ACC112 (cell line): ENCODE results near the gene NXPE4.

Source experiments
- H2AFZ ChIP-seq: fragments of 200-600 bp; sonication (generic); one replicate; pipeline ENCODE4 v1.6.0; 2017; ENCODE audit warnings: antibody characterized with exemption, low read length; ENCODE audit not compliant: unreplicated experiment
- H3K27ac ChIP-seq: fragments of 200-600 bp; sonication (generic); 2 replicates; pipeline ENCODE4 v1.5.1; 2014; ENCODE audit warnings: low read depth, mild to moderate bottlenecking, antibody characterized with exemption, low read length, moderate library complexity
- H3K27me3 ChIP-seq: fragments of 200-600 bp; sonication (generic); 2 replicates; pipeline ENCODE4 v1.6.1; 2014; ENCODE audit warnings: mild to moderate bottlenecking, antibody characterized with exemption, low read length, moderate library complexity, mixed read lengths; ENCODE audit not compliant: insufficient read depth
- H3K36me3 ChIP-seq: fragments of 200-600 bp; sonication (generic); 2 replicates; pipeline ENCODE4 v1.6.1; 2016; ENCODE audit warnings: mild to moderate bottlenecking, antibody characterized with exemption, low read length, moderate library complexity, mixed read lengths; ENCODE audit not compliant: insufficient read depth
- H3K4me1 ChIP-seq: fragments of 200-600 bp; sonication (generic); one replicate; pipeline ENCODE4 v1.6.1; 2016; ENCODE audit warnings: low read length, mixed read lengths; ENCODE audit not compliant: insufficient read depth, unreplicated experiment, control insufficient read depth
- H3K4me3 ChIP-seq: fragments of 200-600 bp; sonication (generic); 2 replicates; pipeline ENCODE4 v1.5.1; 2014; ENCODE audit warnings: mild to moderate bottlenecking, low read depth, low read length
- H3K79me2 ChIP-seq: fragments of 200-600 bp; sonication (generic); one replicate; pipeline ENCODE4 v1.6.0; 2016; ENCODE audit warnings: low read length; ENCODE audit not compliant: control insufficient read depth, unreplicated experiment, insufficient read depth

The NXPE4 gene

DNA sequence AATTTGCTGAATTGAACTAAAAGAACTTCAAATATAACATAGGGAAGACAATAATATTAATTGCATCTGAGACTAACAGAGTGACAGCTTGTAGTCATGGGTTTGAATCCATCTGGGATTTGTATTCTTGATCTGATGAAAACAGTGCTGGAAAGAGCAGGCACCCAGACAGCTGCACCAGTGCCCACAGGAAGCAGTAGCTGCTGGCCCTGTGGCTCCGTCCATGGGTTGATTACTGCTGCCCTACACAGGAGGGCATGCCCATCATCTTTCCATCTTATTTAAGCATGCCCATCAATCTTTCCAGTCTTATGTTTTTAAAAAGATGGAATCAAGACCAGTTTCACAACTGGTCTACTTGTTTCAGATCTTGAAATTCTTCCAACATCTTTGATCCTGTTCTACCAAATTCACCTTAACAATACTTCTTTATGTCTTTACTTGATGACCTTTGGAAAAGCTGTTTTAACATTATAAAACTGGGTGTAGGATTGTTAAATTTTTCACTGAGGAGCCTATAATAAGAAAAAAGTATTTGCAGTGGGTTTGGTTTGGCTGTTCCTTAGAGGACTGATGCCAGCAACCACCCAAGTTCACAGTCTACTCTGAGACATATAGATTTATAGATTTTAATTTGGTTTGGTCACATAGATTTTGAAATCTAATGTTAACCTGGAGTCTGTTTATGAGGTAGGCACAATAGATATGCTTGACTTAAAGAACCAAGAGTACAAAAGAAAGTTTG, 761 bp upstream of the NXPE4 start:
- H3K79me2 ChIP-seq = no peaks in the 10 kb centered on the region
- H3K36me3 ChIP-seq = no peaks in the 10 kb centered on the region
- no peak overlapping the region for H3K27ac ChIP-seq
- no peak overlapping the region for H2AFZ ChIP-seq
- H3K4me1 ChIP-seq = no peaks in the 10 kb centered on the region
- H3K27me3 ChIP-seq = no peaks in the 10 kb centered on the region
- H3K4me3 ChIP-seq = no peak overlapping the region

- Histone ChIP-seq H3K4me3 (no peak overlapping the region), H3K27me3 (no peaks in the 10 kb centered on the region), H3K4me1 (no peaks in the 10 kb centered on the region), H3K79me2 (no peaks in the 10 kb centered on the region), H2AFZ (no peak overlapping the region), H3K36me3 (no peaks in the 10 kb centered on the region), H3K27ac (no peak overlapping the region)
Measured at GRCh38 chr11:114594703-114595102, 883 bp downstream of the NXPE4 start.

DNA sequence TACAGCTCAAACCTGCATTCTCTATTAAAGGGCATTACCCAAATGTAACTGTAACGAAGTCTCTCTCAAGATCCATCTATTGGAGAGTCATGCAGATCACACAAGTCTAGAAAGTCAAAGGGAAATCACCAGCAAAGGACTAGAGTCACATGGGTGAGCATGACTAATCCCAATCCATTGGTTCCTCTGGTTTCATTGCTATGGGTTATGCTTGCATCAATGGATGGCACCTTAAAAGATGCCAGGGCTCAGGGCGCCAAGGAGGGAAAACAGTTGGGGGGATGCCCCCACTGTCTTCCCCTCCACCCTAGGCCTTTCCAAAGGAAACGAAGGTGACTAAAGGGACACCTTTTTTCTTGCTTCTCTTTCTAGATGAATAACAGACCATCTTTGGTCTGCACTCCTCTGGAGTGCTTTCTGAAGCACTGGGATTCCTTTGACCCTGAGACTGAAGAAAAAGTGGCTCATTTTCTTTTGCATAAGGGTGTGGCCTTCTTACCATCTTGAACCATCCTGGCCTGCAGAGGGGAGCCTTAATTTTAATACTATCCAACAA, 8.1 kb downstream of the NXPE4 start:
- Histone ChIP-seq H3K79me2 (no peaks in the 10 kb centered on the region), H3K27me3 (no peaks in the 10 kb centered on the region), H3K36me3 (no peaks in the 10 kb centered on the region), H3K4me1 (no peaks in the 10 kb centered on the region), H3K27ac (no peak overlapping the region), H3K4me3 (no peak overlapping the region), H2AFZ (no peak overlapping the region)

- no peak overlapping the region for H3K4me3 ChIP-seq
- H3K27ac ChIP-seq = no peak overlapping the region
- H3K79me2 ChIP-seq = no peaks in the 10 kb centered on the region
- no peaks in the 10 kb centered on the region for H3K27me3 ChIP-seq
- no peak overlapping the region for H2AFZ ChIP-seq
- no peaks in the 10 kb centered on the region for H3K4me1 ChIP-seq
- no peaks in the 10 kb centered on the region for H3K36me3 ChIP-seq
Measured at GRCh38 chr11:114586797-114587196, 8.8 kb downstream of the NXPE4 start.

GRCh38 chr11:114571712-114572111, 23.9 kb downstream of the NXPE4 start:
- no peak overlapping the region for H3K4me3 ChIP-seq
- no peaks in the 10 kb centered on the region for H3K4me1 ChIP-seq
- no peak overlapping the region for H2AFZ ChIP-seq
- no peaks in the 10 kb centered on the region for H3K79me2 ChIP-seq
- no peaks in the 10 kb centered on the region for H3K27me3 ChIP-seq
- no peaks in the 10 kb centered on the region for H3K36me3 ChIP-seq
- H3K27ac ChIP-seq = no peak overlapping the region

- no peaks in the 10 kb centered on the region for H3K4me1 ChIP-seq
- no peaks in the 10 kb centered on the region for H3K79me2 ChIP-seq
- H3K27me3 ChIP-seq = no peaks in the 10 kb centered on the region
- no peak overlapping the region for H3K4me3 ChIP-seq
- H3K27ac ChIP-seq = no peak overlapping the region
- no peaks in the 10 kb centered on the region for H3K36me3 ChIP-seq
- no peak overlapping the region for H2AFZ ChIP-seq
Measured at GRCh38 chr11:114569801-114570200, 25.8 kb downstream of the NXPE4 start.

DNA sequence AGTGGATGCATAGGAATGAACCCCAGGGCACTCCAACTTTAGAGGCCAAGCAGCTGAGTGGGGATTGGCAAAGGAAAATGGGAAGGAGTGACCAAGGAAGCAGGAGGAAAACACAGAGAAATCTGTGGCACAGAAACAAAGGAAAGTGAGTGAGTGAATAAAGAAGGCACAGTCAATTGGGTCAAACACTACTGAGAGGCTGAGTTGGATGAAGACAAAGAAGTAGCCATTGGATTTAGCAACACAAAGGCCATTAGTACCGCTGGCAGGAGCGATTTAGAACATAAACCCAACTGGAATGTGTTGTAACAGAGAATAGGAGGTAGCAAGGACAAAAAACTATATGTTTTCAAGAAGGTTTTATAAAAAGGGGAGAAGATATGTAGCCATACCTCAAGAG, 29.3 kb downstream of the NXPE4 start:
- no peak overlapping the region for H3K4me3 ChIP-seq
- H3K27ac ChIP-seq = no peak overlapping the region
- no peaks in the 10 kb centered on the region for H3K27me3 ChIP-seq
- no peak overlapping the region for H2AFZ ChIP-seq
- H3K36me3 ChIP-seq = no peaks in the 10 kb centered on the region
- H3K79me2 ChIP-seq = no peaks in the 10 kb centered on the region
- H3K4me1 ChIP-seq = peaks cover 10% of the 10 kb centered on the region

DNA sequence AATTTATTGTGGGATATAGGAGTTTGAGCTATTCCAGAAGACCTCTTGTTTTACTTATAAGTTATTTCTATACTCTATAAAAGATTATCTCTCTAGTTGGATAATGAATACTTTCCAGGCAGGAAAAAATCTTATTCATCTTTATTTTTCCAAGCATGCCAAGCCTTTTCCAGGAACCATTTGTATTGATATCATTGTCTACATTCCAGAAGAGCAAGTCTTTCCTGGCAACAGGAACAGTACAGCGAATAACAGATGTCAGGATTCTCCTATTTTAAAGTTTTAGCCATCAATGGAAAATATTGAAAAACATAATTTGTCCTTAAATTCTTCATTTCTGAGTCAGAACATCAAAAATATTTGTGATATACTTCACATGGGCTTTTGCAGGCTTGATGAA, 30.8 kb downstream of the NXPE4 start:
- peaks cover 10% of the 10 kb centered on the region for H3K4me1 ChIP-seq
- H3K36me3 ChIP-seq = no peaks in the 10 kb centered on the region
- H3K27me3 ChIP-seq = no peaks in the 10 kb centered on the region
- H2AFZ ChIP-seq = no peak overlapping the region
- H3K79me2 ChIP-seq = no peaks in the 10 kb centered on the region
- H3K27ac ChIP-seq = no peak overlapping the region
- no peak overlapping the region for H3K4me3 ChIP-seq

GRCh38 chr11:114563077-114563476, 32.5 kb downstream of the NXPE4 start:
- Histone ChIP-seq H3K36me3 (no peaks in the 10 kb centered on the region), H2AFZ (no peak overlapping the region), H3K27me3 (no peaks in the 10 kb centered on the region), H3K4me3 (no peak overlapping the region), H3K27ac (peak overlapping the region; percentile 79), H3K79me2 (no peaks in the 10 kb centered on the region), H3K4me1 (peaks cover 10% of the 10 kb centered on the region)

DNA sequence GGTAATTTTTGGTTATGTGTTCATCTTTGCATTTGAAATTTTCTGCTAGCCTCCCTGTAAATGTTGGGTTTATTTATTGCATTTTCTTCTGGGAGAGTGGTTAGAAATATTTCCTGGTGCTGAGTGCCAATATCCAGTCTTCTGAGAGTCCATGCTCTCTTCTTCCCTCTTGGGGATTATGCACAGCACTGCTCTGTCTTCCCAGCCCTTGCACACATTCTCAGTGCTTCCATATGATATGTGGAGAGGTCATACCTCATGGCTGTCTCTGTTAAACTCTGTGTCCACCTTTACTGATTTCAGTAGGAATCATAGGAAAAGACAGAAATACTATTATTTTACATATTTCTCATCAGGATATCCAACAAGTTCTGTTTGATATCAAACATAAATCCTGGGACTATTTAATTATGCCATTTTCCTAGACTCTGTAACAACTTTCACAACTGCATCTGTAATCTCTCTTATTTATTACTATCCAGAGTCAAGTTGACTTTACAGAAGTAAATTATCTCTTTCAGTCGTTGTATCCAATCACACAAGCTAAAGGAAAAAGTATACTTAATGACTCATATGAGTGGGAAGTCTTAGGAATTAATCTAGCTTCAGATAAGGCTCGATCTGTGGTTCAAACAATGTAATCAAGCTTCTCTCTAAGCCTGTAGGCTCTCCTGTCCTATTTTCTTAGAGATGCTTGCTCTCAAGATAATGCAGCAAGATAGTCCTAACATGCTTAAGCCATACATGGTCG, 33.2 kb downstream of the NXPE4 start:
- H3K4me1 ChIP-seq = peaks cover 10% of the 10 kb centered on the region
- no peaks in the 10 kb centered on the region for H3K27me3 ChIP-seq
- no peaks in the 10 kb centered on the region for H3K79me2 ChIP-seq
- H3K36me3 ChIP-seq = no peaks in the 10 kb centered on the region
- no peak overlapping the region for H2AFZ ChIP-seq
- peak overlapping the region; percentile 79 for H3K27ac ChIP-seq
- H3K4me3 ChIP-seq = no peak overlapping the region
